Activated CD4-positive, alpha-beta T cell treated with anti-CD3 and anti-CD28 coated beads, Interleukin-2, Interleukin-4, amounts not matched to agents 100 ng/mL and 50 ng/mL, durations not matched to agents 16 hours and 8 hours (primary cell): Measurements from ENCODE around the gene GRM7.

Experiments
- DNase-seq: peaks from one replicate; pipeline ENCODE4 v3.0.0-alpha.2; 2020; ENCODE audit warnings: low spot score

The GRM7 gene

DNA sequence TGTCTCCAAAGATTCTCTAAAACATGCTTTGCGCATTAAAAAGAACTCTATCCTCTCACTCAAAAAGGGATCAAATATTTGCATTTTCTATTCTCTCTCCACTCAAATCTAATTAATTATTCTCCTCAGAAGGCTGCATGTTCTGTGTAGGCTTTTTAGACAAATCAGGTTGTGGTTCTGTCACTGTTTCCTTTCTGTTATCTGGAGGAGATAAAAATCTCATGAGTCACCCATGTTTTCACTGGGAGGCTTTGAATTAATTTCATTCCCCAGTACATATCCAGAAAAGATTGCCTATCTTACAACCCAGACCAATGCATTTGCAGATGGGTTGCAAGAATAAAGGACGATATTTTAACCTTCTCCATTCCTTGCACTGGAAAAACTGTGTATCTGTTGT is 446.5 kb downstream of the GRM7 start:
- no peak for DNase-seq

DNA sequence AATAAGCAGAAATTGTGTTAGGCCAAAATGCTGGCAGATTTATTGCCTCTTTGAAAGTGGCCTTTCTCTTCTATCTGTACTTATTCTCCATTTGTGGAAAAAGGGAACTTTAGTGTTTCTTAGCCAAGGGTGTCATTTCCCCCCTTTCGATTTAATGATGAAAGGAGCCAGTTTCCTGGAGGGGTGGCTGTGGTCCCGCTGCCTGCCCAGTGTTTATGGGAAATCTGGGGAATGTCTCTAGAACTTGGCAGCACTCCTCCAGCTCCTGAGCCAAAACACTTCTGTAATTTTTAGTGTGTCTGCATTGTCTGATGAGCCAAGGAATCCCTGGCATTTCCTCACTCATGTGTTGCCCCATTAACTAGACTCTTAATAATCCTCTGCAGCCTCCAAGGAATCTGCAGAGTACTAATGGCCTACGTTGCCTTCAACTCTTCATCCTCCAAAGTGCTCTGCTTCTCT is 448.8 kb downstream of the GRM7 start:
- DNase-seq, result no peak

DNA sequence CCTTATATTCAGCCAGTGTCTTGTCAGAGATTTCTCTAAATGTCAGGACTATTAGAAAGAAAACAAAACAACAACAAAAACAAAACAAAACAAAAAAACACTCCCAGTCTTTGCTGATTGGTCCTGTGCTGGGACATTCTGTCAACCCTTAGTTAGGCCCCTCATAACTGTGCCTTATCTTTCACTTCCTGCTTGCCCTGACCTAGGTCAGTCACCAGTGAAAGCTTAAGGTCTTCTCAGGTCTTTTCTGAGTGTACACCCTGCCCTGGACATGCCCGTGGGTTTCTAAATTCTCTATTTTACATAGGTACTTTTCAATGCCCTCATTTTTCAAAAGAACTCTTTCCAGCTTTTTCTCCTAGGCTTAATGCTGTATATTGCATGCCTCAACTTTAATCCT is 454.1 kb downstream of the GRM7 start:
- no peak for DNase-seq

DNA sequence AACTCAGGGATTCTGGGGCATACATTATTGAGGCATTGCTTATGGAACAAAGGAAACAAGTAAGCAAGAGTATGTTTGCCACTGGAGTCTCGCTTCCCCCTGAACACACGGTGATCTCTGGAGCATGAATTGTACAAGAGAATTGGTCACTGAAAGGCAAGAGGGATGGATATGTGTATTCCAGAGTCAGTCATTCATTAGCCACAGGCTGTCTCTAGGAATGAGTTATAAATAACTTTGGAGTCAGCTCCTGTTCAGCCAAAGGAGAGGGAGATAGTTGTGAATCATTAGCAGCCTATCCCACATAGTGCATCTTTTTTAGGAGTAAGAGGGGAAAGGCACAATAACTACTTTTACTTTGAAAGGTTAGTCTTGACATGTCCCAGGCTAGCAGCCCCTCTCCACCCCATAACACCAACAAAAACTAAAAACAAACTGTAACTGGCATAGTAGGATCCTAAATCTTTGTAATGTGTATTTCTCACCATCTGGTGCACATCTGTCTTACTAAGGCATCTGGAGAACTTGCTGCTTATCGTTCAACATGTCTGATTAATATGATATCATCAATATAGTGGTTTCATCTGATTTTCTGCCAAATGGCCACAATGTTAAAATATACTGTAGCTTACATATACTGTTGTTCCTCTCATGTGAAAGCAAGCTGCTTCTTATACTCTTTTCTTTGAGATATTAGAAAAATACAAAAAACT is 462.2 kb downstream of the GRM7 start:
- DNase-seq, result no peak

DNA sequence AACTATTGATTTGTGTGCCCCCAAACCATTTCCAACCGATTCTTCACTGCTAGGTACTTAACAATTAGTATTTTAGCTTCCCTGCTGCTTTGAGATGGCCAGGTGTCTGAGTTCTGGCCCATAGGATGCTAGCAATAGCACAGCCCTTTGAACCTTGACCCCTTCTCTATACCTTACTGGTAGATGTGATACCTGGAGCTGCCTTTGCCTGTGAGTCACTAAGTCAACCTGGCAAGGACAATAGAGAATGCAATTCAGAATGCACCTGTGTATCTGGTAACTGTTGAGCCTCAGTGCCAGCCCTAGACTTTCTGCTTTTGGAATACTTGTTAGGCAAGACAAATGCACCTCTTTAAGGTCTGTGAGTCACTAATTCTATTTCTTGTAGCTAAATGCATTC is 467.4 kb downstream of the GRM7 start:
- no peak for DNase-seq

DNA sequence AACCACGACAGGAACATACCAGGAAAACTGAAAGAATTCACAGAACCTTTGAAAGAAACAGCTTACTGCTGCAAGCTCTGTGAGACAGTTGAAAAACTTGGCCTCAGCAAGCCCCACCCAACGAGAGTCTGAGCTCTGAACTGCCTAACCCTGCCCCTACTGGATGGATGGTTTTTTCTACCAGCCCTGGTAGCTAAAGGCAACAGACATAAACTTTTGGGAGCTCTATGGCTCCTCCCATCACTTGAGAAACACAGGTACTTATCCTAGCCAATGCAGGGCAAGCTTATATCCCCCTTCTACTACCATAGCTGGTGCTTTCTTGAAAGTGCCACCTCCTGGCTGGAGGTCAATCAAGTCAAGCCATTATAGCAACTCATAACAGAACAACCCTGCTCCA is 471.8 kb downstream of the GRM7 start:
- no peak for DNase-seq

DNA sequence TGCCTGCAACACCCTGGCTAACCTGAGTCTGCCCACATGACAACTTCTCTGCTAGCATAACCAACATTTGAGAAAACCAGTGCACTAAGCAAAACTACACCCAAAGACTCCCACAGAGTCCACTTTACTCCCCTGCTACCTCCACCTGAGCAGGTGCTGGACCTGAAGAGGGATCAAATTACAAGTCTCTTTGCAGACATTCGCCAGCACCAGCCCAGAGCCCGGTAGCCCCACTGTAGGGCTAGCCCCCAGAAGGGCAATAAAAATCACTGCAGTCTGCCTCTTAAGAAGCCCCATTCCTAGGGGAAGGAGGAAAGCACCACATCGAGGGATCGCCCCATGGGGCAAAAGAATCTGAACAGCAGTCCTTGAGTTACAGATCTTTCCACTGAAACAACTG is 472.2 kb downstream of the GRM7 start:
- no peak for DNase-seq

DNA sequence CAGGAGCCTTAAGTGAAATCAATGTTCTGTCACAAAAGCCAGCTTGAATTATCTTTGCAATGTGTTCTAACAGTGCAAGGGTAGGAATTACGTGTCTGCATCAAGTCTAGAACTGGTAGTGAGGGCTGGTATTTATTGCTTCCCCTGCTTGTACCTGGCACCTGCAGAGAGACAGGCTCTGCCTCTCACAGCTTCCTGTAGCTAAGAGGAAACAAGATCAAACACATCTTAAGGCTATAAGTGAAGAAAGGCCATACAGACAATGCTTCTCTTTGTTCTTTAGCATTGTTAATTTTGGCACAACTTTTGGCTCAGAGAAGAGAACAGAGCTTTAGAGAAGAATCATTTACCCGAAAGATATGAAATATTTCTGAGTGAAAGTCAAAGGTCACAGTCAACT is 479.9 kb downstream of the GRM7 start:
- DNase-seq, result no peak

DNA sequence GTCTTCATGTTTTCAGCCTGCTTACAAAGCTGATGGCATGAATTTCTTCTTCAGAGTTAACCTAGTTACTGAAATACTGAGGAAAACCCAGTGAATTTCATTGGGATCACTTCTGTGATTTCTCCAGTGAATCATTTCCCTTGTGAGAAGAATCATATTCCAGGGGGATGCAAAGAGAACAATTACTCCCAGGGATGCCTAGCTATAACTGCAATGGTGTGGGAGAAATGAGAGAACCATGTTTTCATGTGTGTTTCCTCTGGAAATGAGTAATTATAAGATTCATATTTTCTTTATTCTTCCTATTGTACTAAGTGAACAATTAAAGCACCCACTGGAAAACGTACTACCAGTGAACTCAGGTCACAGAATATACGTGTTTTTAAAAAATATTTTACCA is 485.4 kb downstream of the GRM7 start:
- DNase-seq, result no peak

DNA sequence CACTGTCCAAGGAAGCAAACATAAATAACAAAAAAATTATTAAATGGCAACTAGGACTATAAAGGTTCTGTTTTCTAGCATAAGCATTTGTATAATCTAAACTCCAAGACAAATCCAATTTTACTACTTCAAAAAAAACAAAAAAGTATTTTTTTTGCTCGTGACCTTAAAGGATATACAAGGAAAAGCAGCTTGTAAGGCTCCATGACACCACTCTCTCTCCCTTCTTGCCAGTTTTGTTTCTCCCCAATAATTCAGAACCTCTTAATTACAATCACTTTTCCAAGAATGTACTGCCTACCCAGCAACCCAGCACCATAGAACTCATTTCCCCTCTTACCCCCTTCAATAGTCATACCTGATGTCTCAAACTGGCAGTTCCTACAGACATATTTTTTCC is 496.2 kb downstream of the GRM7 start:
- DNase-seq, result no peak

DNA sequence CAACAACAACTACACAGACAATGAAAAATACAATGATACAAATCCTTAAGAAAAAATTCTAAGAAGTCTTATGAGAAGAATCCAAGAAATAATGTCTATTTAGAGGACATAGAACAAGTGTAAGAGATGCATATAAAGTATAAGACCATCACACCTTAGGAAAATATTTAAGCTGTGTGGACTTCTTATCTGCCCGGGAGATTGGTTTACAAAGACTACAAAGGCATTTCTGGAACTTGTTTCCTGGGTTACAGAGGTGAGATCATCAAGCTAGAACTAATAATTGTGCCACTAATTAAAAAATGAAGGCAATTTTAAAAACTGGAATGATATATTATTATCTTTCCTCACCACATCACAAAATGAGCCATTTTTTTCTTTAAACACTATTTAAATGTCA is 507.1 kb downstream of the GRM7 start:
- no peak for DNase-seq

DNA sequence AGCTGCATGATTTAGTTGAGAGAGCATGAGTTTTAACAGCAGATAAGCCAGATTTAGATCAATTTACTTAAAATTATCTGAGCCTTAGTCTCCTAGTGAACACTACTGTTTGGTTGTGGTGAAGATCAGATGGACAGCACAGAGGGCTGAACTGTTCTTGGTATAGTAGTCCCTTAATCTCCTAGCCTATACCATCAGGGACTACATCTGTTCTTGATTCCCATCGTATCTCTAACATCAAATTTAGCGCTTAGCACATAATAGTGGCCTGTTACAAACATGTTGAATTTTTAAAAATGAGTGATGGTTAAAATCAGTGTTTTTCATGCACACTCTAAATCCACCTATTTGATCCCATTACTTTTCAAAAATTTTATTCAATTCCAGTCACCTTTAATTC is 507.7 kb downstream of the GRM7 start:
- DNase-seq, result no peak

DNA sequence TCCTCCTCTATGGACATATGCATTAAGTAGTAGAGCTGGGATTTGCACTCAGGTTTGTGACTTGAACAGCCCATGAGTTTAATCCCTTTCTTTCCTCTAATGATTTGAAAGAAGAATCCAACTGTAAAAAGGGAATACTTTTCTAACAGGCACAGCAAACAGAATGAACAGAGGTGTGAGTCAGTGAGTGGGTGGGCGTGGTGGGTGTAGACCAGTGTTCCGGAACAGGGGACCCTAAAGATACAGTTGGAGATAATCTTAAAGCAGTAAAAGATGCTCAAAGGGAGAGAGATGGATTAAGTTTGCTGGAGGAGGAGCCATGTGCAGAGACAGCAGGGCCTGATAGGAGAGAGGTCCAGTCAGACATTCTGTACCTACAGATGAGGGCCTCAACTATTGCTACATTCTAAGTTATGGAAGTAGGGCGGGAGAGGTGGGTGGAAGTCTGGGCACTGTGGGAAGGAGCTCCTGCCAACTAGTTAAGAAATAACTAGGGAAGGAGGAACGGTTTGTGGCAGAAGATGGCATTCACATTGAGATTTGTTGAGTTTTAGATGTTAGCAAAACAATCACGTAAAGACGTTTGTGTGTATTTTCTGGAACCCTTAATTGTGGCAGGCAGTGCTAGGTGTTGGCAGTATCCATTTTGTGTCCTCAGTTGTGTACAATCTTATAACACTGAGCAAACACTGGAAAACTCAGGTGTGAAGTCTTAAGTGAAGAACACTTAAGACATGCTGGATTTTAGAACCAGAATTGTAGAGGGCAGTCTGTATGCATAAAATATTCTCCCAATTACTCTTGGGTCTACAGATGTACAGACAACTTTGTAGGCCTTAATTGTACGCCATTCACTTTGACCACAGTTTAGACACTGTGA is 511.0 kb downstream of the GRM7 start:
- DNase-seq, result no peak

DNA sequence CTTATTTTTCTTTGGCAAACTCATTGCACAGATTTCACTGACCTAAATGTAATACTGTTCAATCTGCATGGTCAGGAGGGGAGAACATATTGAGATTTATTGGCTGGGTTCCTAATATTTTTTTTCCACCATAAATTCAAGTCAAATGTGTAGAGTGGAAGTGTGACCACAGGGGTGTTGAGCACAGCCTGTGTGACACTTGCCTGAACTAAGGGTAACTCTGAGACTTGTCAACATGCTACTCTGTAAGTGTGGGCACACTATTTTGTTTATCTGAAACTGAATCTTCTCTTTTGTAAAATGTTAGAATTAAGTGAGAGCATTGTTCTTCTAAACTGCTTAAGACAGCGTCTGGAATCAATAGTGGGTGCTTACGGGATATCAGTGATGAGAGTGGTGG is 516.2 kb downstream of the GRM7 start:
- DNase-seq, result no peak

DNA sequence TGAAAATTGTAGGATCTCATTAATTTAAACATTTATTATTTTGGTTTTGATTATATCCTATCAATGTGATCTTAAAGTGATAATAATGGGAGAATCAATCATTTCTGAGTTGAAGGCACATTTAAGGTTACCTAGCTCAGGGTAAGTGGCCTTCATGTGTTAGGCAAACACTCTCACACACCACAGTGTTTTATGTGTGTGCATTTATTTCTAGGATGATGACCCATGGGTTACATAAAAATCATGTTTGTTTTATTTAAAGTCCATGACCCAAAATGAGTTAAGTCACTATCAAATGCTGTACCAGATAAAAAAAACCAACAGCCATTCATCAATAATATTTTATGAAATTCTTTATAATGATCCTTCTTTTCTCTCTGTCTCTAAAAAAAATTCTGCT is 520.8 kb downstream of the GRM7 start:
- no peak for DNase-seq

DNA sequence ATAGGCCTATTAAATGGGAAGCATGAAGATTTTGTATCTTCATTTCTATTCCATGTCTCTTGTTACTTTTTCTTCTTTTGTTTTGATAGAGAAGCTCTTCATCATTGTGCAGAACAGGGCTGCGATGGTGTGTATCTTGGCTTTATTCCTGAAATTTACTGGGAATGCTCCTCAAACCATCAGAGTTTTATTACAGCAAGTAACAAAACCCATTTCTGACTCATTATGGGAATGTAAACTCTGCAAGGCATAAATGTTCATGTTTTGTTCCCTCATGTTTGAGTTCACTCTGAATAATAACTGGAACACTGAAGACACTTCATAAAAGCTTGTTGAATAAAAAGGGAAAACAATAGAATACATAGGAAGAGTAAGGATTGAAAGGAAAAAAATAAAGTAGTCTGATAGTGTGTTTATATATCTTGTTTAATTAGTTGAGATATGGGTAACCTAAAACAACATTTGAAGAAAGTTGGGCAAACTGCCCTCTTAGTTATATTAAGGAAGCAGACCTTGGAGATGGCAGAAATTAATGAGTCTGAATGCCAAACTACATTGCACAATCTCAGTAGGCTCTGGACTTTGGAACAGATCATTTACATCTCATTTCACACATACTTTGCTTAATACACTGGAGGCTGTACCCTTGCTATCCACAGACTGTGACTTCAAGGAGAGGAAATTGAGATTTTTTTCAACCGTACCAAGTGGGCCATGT is 521.5 kb downstream of the GRM7 start:
- no peak for DNase-seq

DNA sequence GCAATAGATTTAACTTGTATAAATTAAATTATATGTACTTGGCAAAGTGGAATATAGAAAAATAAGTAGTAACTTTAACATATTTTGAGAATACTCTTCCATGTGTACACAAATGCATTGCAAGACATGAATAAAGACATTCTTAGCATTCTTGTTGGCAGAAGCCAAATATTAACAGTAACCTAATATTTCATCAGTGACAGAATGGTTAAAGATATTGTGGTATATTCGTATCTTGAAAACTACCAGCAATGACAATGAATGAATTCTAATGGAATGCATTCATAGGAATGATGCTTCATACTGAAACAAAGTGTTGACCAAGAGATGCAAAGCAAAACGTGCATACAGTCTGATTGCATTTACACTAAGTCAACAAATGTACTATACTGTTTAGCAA is 524.7 kb downstream of the GRM7 start:
- no peak for DNase-seq

DNA sequence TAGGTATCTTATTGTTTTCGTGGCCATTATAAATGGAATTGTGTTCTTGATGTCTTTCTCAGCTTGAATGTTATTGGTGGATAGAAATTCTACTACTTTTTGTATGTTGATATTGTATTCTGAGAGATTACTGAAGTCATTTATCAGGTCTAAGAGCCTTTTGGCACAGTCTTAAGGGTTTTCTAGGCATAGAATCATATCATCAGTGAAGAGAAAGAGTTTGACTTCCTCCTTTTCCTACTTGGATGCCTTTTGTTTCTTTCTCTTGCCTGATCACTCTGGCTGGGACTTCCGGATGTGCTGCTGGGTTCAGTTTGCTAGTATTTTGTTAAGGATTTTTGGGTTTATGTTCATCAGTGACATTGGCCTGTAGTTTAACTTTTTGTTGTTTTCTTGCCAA is 527.1 kb downstream of the GRM7 start:
- no peak for DNase-seq

DNA sequence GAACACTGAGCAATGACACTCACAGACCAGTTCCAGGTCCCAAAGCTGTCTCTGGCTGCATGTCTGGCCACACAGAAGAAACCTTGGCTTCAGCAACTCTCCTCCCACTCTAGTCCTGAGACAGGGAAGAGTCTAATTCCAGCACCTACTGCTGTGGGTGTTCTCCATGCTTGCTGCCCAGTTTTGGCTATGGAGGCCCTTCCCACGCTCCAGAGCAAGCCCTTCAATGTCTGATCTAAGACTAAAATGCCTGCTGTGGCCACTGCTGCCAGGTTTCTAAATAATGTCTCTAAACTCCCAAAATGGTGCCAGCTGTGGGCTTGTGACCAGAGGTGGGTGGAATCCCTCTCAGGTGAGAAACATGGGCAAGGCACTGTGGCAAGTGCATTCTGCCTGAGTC is 531.3 kb downstream of the GRM7 start:
- DNase-seq, result no peak

DNA sequence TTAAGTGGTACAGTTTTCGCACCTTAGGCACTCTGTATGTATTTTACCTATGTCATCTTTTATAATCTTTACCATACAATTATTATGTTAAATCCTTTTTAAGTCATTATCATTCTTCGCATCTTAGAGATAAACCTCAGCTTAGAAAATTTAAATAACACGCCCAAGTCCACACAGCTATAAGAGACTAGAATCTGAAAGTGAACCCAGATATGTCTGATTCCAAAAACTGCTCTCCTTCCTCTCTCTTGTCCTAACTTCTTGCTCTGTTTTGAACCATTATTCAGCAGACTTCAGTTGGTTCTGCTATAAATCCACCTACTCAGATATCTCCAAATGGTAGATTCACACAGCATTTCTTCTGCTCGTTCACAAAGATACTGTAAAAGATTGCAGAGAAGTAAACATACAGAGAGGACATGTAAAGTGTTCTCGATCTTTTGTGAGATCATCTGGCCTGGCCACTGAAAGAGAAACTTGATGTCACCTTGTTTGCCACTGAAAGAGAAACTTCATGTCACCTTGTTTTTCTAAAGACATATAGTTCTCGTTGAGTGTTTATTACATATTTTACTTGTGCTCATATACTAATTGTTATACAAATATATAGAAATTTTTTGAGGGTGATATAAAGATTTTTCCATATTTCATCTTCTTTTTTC is 533.2 kb downstream of the GRM7 start:
- DNase-seq, result no peak

DNA sequence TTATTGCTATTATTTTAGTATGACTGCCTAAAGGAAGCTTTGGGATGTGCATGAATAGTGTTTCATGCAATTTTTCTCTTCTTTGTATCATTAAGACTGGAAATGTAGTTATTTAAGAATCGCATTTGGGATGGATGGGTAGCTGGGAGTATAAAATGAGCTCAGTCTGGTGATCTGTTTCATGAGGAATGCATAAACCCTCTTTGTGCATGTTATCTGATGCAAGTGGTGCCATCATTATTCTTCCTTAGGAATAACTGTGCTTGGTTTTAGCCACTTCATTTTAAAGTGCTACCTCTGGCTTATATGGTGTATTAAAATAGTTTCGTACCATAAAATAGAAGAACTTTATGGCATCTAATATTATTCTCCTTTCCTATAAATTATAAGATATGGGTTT is 535.6 kb downstream of the GRM7 start:
- DNase-seq, result no peak

DNA sequence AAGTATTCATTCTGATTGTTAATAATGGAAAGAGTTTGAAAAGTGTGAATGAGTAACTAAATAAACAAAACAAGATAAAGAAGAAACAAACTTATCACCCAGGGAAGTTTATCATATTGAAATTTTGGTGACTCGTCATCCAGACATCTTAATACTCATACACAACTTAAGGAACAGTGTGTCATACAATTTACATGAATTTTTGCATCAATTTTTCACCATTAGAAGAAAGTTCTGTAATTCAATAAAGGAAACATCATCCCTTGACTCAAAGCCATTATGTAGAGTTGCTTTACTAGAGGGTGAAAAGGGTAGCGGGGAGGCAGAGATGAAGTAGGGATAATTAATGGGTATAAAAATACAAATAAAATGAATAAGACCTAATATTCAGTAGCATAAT is 536.2 kb downstream of the GRM7 start:
- no peak for DNase-seq
